ENCODE measurements around the gene SEMA3B.

GRCh38 chr3:50318615-50319014, 49.7 kb downstream of the SEMA3B start:
- no peak for TF ChIP-seq CTCF (conservative IDR thresholded peaks at IDR 0.05; ENCODE audit: low read depth in 2 of 2)
- TF ChIP-seq POLR2AphosphoS5 (IDR thresholded peaks at IDR 0.05; ENCODE audit: low read depth), result no peak
- TF ChIP-seq EZH2 (IDR thresholded peaks at IDR 0.05; ENCODE audit: low read depth, unreplicated experiment), result no peak
- TF ChIP-seq EZH2phosphoT487 (IDR thresholded peaks at IDR 0.05; ENCODE audit: unreplicated experiment), result no peak
- no peak for TF ChIP-seq STAT1 (IDR thresholded peaks at IDR 0.05; ENCODE audit: unreplicated experiment)
- TF ChIP-seq REST (IDR thresholded peaks at IDR 0.05; ENCODE audit: unreplicated experiment), result no peak
- no peak for TF ChIP-seq CREB1 (CRISPR knock-in tag; IDR thresholded peaks at IDR 0.05; ENCODE audit: low read depth)
- TF ChIP-seq NANOG (IDR thresholded peaks at IDR 0.05; ENCODE audit: borderline replicate concordance), result no peak
